ENCODE data around the gene LY6G6F.

Gene LY6G6F

GRCh38 chr6:31676904-31677303, 29.8 kb upstream of the LY6G6F start:
- no peak for DNase-seq

- DNase-seq, result no peak
These were observed 28.7 kb upstream of the LY6G6F start for GRCh38 chr6:31677955-31678354.

GRCh38 chr6:31680226-31681134, 26.2 kb upstream of the LY6G6F start, which contains the start of gene LY6G5C:
TSS of gene LY6G5C (minus strand) at chr6:31681067. CDS start at chr6:31680373, 694 bp downstream.
- peak; percentile 57 for DNase-seq

GRCh38 chr6:31681135-31681671, 25.5 kb upstream of the LY6G6F start:
- DNase-seq, result peak; percentile 57

- DNase-seq, result no peak
These were observed 23.1 kb upstream of the LY6G6F start for GRCh38 chr6:31683591-31683990.

GRCh38 chr6:31686483-31686882, 20.2 kb upstream of the LY6G6F start:
- DNase-seq, result no peak

- DNase-seq, result no peak
These were observed 19.3 kb upstream of the LY6G6F start for GRCh38 chr6:31687321-31687720.

- no peak for DNase-seq
These were observed 18.6 kb upstream of the LY6G6F start for GRCh38 chr6:31687860-31688693.

GRCh38 chr6:31689249-31690110, 17.2 kb upstream of the LY6G6F start:
- no peak for DNase-seq

GRCh38 chr6:31690231-31691077, 16.2 kb upstream of the LY6G6F start:
- DNase-seq, result no peak

- DNase-seq, result no peak
These were observed 15.6 kb upstream of the LY6G6F start for GRCh38 chr6:31691078-31691463.

GRCh38 chr6:31691564-31692108, 15.0 kb upstream of the LY6G6F start:
- DNase-seq, result no peak

- DNase-seq, result no peak
These were observed 14.3 kb upstream of the LY6G6F start for GRCh38 chr6:31692353-31692752.

GRCh38 chr6:31692886-31693285, 13.8 kb upstream of the LY6G6F start:
- no peak for DNase-seq

GRCh38 chr6:31693535-31693934, 13.1 kb upstream of the LY6G6F start:
- no peak for DNase-seq

GRCh38 chr6:31697555-31697954, 9.1 kb upstream of the LY6G6F start:
- DNase-seq, result no peak

- DNase-seq, result no peak
These were observed 5.8 kb upstream of the LY6G6F start for GRCh38 chr6:31700740-31701401.

- peak; percentile 53 for DNase-seq
These were observed 4.8 kb upstream of the LY6G6F start for GRCh38 chr6:31701666-31702404.

- no peak for DNase-seq
These were observed 4.3 kb upstream of the LY6G6F start for GRCh38 chr6:31702405-31702818.
